Measurements from ENCODE around the gene SYNC.
"Not testable (repeated sequence)": the region's sequence is repeated elsewhere in the genome, so short reads cannot be mapped to it uniquely, and the experiment has no call there.

Gene SYNC

DNA sequence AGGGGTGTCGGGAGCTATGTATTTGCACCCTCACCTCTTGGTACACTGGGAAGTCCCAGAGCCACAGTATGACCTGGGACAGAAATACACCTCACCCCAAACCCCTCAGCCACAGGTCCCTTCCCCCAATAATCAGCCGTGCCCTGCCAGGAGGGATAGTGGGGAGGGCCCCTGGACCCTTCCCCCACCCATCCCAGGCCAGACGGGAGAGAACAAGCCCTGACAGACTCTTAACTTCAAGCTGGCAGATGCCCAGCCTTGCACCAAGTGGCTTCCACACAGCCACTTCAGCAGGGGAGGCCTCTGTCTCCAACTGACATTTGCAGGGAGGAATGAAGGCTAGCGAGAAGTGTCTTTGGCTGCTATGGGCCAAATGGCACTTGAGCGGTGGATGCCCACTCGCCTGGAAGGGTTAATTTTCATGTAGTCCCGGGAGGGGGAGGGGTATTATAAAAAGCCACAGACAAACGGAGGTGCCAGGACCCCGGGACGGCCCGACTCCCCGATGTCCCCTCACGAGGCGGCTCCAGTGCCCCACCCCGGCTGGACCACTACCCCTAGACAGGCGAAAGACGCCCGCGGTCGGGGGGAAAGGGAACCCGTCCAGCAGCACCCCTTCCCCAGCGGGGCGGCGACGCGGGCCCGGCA, 495 bp downstream of the SYNC start:
- no peak for TF ChIP-seq POLR2A (IDR thresholded peaks at IDR 0.05; ENCODE audit: low read depth, low read length)
- TF ChIP-seq TAF1 (IDR thresholded peaks at IDR 0.05; ENCODE audit: borderline replicate concordance, low read depth, low read length), result no peak
- TF ChIP-seq POLR2AphosphoS5 (IDR thresholded peaks at IDR 0.05; ENCODE audit: low read depth, low read length), result no peak

DNA sequence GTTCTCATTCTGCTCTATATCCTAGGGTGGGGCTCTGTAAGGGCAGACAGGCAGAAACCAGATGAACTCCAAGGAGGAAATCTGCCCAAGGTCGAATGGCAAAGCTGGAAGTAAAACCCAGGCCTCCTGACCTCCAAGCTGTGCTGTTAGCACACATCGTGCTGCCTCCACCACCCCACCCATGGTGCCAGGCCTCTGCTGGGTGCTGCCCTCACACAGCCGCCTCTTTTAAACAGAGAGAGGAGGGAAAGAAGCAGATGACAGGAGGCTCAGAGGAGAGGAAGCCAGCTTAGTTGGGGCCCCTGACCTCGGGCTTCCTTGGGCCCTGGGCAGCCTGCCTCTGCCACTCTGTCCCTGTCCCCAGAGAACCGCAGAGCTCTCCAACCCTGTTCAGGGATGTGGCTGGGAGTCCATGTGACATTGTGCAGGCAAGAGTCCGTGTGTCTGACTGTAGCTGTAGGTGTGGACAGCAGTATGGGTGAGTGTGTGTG, 1.1 kb downstream of the SYNC start:
- DNase-seq (ENCODE audit: insufficient read length) (no peak), FAIRE-seq (no peak)
- TF ChIP-seq POLR2AphosphoS5 (IDR thresholded peaks at IDR 0.05; ENCODE audit: low read depth, low read length), result no peak
- no peak for TF ChIP-seq POLR2A (IDR thresholded peaks at IDR 0.05; ENCODE audit: low read depth, low read length)
- no peak for TF ChIP-seq TAF1 (IDR thresholded peaks at IDR 0.05; ENCODE audit: borderline replicate concordance, low read depth, low read length)

More for the DNA sequence above, 495 bp downstream of the SYNC start:
- FAIRE-seq, result no peak
- no peak for DNase-seq (ENCODE audit: insufficient read length)

DNA sequence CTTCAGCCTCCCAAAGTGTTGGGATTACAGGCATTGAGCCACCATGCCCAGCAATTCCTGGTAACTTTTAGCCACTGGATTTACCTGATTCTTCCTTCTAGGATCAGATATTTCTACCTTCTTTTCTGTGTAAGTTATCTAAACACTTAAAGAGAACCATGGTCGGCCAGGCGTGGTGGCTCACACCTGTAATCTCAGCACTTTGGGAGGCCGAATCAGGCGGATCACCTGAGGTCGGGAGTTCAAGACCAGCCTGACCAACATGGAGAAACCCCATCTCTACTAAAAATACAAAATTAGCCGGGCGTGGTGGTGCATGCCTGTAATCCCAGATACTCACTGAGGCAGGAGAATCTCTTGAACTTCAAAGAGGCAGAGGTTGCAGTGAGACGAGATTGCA, 5.6 kb downstream of the SYNC start:
- not testable (repeated sequence) for DNase-seq (ENCODE audit: insufficient read length); FAIRE-seq

GRCh38 chr1:32696041-32696440, 6.5 kb downstream of the SYNC start:
- FAIRE-seq (no peak), DNase-seq (ENCODE audit: insufficient read length) (no peak)
- no peak for TF ChIP-seq TAF1 (IDR thresholded peaks at IDR 0.05; ENCODE audit: borderline replicate concordance, low read depth, low read length)
- TF ChIP-seq POLR2AphosphoS5 (IDR thresholded peaks at IDR 0.05; ENCODE audit: low read depth, low read length), result no peak
- TF ChIP-seq POLR2A (IDR thresholded peaks at IDR 0.05; ENCODE audit: low read depth, low read length), result no peak

DNA sequence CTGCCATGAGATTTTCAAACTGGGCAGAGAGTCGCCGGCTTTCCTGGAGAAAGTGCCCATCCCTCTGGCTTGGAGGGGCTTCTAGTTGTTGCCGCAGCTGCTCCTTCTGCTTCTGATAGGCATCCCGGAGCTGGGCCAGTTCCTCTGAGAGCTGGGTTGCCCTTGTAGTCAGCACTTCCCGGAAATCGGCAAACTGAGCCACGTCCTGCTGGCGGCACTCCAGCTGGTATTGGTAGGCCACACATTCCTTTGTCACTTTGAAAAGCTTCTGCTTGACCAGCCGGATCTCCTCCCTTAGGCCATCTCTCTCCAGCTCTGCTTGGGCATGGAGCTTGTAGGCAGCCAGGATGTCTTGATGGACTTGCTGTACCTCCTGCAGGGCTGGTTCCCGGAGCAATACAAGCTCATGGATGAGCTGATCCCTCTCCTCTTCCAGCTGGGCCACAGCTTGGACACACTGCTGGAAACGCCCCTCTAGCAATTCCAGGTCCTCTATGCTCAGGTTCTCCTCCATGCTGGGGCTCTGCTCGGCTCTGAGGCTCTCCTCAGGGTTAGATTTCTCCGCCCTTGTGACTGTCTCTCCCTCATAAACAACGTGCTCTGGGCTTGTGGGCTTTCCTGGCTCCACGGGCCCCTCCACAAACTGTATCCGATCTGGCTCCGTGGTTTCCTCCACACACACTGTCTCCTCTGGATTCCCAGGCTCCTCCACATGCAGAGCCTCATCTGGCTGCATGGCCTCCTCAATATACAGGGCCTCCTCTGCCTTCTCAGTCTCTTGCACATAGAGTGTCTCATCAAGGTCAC, 7.3 kb downstream of the SYNC start:
- FAIRE-seq (no peak), DNase-seq (ENCODE audit: insufficient read length) (no peak)
- TF ChIP-seq TAF1 (IDR thresholded peaks at IDR 0.05; ENCODE audit: borderline replicate concordance, low read depth, low read length) (no peak), POLR2A (IDR thresholded peaks at IDR 0.05; ENCODE audit: low read depth, low read length) (no peak), POLR2AphosphoS5 (IDR thresholded peaks at IDR 0.05; ENCODE audit: low read depth, low read length) (no peak)

DNA sequence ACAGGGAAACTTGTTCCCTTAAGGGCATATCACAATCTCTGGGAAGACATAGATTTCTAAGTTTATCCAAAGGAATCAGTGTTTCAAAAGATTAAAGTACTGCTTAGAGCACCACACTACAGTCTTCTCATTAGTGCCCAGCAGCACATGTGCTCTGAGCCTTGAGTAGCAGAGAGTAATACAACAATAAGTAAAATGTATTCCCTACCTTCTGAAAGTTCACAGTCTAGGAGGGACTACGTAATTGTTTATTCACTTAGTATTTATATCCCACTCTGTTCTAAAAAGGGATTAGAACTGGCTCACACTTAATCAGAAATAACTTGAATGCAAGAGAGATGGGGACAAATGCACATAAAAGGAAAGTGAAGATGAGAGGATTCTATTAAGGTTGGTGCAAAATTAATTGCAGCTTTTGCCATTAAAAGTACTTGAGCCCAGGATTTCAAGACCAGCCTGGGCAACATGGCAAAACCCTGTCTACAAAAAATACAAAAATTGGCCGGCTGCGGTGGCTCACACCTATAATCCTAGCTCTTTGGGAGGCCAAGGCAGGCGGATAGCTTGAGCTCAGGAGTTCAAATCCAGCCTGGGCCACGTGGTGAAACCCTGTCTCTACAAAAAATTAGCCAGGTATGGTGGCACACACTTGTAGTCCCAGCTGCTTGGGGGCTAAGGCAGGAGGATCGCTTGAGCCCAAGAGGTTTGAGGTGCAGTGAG, 9.0 kb downstream of the SYNC start:
- FAIRE-seq (no peak), DNase-seq (ENCODE audit: insufficient read length) (no peak)
- TF ChIP-seq TAF1 (IDR thresholded peaks at IDR 0.05; ENCODE audit: borderline replicate concordance, low read depth, low read length), result no peak
- no peak for TF ChIP-seq POLR2AphosphoS5 (IDR thresholded peaks at IDR 0.05; ENCODE audit: low read depth, low read length)
- TF ChIP-seq POLR2A (IDR thresholded peaks at IDR 0.05; ENCODE audit: low read depth, low read length), result no peak

DNA sequence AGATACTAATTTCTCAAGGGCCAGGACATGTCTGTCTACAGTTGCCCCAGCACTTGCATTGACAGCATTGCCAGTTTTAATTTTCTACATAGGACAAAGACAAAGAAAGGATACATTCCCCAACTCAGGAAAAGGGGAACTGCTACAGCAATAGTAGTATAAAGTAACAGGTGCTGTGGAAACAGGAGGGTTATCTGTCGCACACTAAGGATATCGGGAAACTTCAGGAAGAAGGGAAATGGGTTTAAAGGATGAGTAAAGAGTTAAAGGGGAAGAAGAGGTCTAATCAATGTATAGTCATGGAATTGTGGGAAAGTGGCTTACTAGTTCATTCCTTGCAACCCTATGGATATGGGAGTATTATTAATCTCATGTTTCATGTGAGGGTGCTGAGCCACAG, 16.2 kb downstream of the SYNC start:
- no peak for TF ChIP-seq POLR2A (IDR thresholded peaks at IDR 0.05; ENCODE audit: low read depth, low read length)
- no peak for TF ChIP-seq POLR2AphosphoS5 (IDR thresholded peaks at IDR 0.05; ENCODE audit: low read depth, low read length)
- no peak for TF ChIP-seq TAF1 (IDR thresholded peaks at IDR 0.05; ENCODE audit: borderline replicate concordance, low read depth, low read length)
- FAIRE-seq, result peak; percentile 21

GRCh38 chr1:32685498-32685897, 17.1 kb downstream of the SYNC start:
- DNase-seq (ENCODE audit: insufficient read length) (no peak), FAIRE-seq (no peak)
- no peak for TF ChIP-seq TAF1 (IDR thresholded peaks at IDR 0.05; ENCODE audit: borderline replicate concordance, low read depth, low read length)
- TF ChIP-seq POLR2AphosphoS5 (IDR thresholded peaks at IDR 0.05; ENCODE audit: low read depth, low read length), result no peak
- no peak for TF ChIP-seq POLR2A (IDR thresholded peaks at IDR 0.05; ENCODE audit: low read depth, low read length)

More for the DNA sequence above, 16.2 kb downstream of the SYNC start:
- no peak for DNase-seq (ENCODE audit: insufficient read length)

DNA sequence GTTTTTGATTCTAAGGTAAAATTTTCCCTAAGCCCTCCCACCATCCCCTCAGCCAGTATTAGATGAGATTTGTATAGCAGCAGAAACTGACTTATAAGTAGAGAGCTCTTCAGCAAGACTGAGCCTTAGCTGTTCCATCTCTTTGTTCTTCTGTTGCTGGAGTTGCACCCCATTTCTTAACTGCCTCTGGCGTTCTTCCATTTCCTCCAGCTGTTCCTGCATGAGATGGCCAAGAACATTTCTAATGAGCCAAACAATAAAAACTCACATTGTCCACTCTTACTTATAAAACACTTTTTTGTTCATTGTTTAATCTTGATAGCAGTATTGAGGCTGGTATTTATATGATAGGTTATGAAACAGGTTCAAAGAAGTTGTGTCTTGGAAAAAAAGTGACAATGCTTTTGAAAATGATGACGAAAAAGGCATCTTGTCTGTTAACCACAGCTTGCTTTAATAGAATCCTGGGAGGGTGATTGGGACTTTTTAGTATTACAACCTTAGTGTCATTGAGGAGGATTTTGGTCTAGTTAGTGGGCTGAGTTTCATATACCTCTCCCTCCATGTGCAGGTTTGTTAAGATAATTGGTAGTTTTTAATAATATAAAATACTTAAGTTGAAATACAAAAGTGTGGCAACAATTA, 18.3 kb downstream of the SYNC start:
- FAIRE-seq (no peak), DNase-seq (ENCODE audit: insufficient read length) (no peak)
- TF ChIP-seq POLR2A (IDR thresholded peaks at IDR 0.05; ENCODE audit: low read depth, low read length) (no peak; the same call in 1 of the 2 replicates), TAF1 (IDR thresholded peaks at IDR 0.05; ENCODE audit: borderline replicate concordance, low read depth, low read length) (no peak), POLR2AphosphoS5 (IDR thresholded peaks at IDR 0.05; ENCODE audit: low read depth, low read length) (no peak)

DNA sequence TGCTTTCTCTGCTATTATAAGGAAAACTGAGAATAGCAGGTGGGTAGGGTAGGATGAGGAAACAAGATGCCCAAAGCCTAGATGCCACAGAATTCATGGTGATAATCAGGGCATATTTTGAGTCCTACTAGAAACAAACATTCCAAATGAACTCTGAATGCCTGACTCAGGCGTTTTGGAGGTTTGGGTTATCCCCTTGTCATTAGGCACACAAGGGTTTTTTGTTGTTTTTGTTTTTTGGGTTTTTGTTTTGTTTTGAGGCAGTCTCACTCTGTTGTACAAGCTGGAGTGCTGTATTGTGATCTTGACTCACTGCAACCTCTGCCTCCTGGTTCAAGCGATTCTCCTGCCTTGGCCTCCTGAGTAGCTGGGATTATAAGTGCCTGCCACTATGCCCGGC, 19.2 kb downstream of the SYNC start:
- TF ChIP-seq POLR2A (IDR thresholded peaks at IDR 0.05; ENCODE audit: low read depth, low read length), result no peak
- 0 out of 2 replicates have a peak, but pooled peaks have one; percentile 44 for TF ChIP-seq POLR2AphosphoS5 (IDR thresholded peaks at IDR 0.05; ENCODE audit: low read depth, low read length)
- FAIRE-seq, result no peak
- no peak for DNase-seq (ENCODE audit: insufficient read length)

GRCh38 chr1:32681999-32682398, 20.6 kb downstream of the SYNC start:
- DNase-seq (ENCODE audit: insufficient read length) (no peak), FAIRE-seq (no peak)
- TF ChIP-seq POLR2A (IDR thresholded peaks at IDR 0.05; ENCODE audit: low read depth, low read length) (no peak), POLR2AphosphoS5 (IDR thresholded peaks at IDR 0.05; ENCODE audit: low read depth, low read length) (no peak), TAF1 (IDR thresholded peaks at IDR 0.05; ENCODE audit: borderline replicate concordance, low read depth, low read length) (no peak)
